Cardiac fibroblast (primary cell): ENCODE results near the gene SNRK.

Experiments used
- DNase-seq, 2 donors: peaks; one replicate each; pipeline versions ENCODE4 v3.0.0 to v3.0.0-alpha.2; 2010; ENCODE audit warnings: low read depth in 2 of 2
- H3K4me3 ChIP-seq, 2 donors: replicated peaks in 1 of 2; 1 replicate in 1 of 2; 2 replicates in 1 of 2; pipeline ENCODE4 v1.5.1; 2011; ENCODE audit warnings: low read depth in 2 of 2, low read length in 2 of 2, mild to moderate bottlenecking in 2 of 2, moderate library complexity in 1 of 2
- TF ChIP-seq, protein P1 (sequence below): IDR thresholded peaks from one replicate; pipeline ENCODE4 v1.5.1; 2011; ENCODE audit warnings: low read depth, mild to moderate bottlenecking, low read length, inconsistent platforms

Gene SNRK

DNA sequence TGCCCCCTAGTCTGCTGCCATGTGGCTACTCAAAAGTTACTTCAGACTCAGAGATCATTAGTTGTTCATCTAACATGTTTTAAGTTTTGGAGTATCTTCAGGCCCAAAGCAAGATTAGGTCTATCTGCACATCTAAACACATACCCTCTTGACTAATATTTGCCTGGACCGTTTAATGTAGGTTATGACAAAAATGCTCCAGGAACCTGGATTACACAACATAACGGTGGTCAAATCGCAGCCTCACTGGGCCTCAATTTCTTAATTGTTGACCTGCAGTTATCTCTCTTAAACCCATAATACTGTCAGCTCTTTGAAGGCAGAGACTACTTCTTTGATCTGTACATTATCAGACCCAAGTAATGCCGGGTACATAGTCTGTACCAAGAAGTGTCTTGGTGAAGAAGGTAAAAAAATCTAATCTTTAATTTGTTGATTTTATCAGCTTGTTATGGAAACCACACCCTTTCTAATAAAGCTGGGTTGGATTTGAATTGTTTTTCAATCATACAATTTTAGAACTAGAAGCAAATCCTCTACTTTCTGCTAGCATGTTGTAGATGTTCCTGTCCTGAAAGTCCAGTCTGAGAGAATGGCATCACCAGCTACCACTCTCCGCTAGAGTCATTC is 3.6 kb downstream of the SNRK start:
- no peak for DNase-seq
- no peak overlapping the region for H3K4me3 ChIP-seq
- TF ChIP-seq, protein P1, sequence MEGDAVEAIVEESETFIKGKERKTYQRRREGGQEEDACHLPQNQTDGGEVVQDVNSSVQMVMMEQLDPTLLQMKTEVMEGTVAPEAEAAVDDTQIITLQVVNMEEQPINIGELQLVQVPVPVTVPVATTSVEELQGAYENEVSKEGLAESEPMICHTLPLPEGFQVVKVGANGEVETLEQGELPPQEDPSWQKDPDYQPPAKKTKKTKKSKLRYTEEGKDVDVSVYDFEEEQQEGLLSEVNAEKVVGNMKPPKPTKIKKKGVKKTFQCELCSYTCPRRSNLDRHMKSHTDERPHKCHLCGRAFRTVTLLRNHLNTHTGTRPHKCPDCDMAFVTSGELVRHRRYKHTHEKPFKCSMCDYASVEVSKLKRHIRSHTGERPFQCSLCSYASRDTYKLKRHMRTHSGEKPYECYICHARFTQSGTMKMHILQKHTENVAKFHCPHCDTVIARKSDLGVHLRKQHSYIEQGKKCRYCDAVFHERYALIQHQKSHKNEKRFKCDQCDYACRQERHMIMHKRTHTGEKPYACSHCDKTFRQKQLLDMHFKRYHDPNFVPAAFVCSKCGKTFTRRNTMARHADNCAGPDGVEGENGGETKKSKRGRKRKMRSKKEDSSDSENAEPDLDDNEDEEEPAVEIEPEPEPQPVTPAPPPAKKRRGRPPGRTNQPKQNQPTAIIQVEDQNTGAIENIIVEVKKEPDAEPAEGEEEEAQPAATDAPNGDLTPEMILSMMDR = no peak

DNA sequence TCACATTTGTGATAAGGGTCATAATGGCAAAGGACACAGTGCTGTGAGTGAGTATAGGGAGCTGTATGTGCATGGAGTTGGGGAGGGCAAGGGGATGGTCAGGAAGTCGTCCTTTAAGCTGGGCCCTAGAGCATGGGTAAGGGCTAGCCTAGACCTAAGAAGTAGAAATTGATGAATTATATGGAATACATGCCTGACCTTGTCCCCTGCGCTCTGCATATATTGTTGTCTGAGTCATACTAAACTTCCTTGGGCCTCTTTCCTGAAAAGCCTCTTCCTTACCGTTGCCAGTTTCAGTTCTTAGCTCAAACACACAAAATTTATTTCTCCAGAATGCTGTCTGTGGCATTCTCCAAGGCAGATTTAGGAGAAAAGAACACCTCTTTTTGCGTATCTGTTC is 4.6 kb downstream of the SNRK start:
- peak overlapping the region in 1 of 2 donors; percentile 13 for H3K4me3 ChIP-seq

DNA sequence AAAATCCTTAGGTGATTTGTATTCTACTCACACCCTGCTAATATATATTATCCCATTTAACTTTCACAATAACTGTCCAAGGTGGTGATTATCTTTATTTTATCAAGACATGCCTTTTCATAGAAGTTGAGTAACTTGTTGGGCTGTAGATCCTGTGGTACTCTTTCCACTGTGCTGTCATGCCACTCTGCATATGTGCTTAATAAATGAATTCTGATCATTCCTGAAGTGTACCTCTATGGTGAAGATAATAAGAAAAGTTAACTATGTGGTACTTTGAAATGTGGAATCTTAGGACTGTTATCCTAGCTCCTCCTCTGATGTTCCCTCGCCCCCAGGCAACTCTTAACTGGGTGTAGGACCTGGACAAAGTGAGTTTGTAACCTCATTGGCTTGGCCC is 5.2 kb downstream of the SNRK start:
- no peak for DNase-seq
- no peak overlapping the region for H3K4me3 ChIP-seq
- TF ChIP-seq, protein P1 = no peak

More for the DNA sequence above, 4.6 kb downstream of the SNRK start:
- peak; percentile 28 to 47 for DNase-seq
- TF ChIP-seq, protein P1 = no peak

DNA sequence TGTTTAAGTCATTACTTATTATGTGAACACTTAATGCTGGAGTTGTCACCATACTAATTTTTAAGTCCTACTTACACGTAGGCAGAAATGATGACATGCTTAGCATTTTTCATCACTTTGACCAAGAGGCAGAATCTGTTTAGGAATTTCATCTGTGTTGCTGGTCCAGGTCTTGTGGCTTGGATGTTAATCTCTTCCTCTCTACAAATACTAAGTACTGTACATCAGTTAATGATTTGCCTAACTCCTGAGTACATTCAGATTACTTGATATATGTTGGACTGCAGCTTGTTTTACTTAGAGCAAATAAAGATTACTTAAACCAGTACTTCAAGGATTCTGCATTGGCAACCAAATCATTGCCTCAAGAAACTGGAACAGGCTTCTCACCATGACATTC is 8.6 kb downstream of the SNRK start:
- TF ChIP-seq, protein P1 = no peak
- H3K4me3 ChIP-seq = no peak overlapping the region
- no peak for DNase-seq

DNA sequence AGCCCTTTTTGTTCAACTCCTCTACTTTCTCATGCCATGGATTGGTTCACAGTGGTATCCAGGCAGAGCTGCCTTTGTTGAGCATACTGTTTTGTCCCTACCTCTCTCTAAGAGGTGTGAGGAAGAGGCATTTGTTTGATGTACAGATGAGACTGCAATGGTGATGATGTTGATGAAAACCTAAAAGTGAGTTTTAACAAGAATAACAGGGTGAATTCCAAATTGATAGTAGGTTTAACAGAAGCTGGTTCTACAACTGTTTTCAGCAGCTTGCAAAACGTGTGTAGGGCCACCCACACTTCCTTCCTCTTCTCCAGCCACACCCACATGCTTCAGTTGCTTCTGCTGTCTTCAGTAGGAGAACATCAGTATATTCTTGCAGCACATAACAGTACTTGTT is 10.2 kb downstream of the SNRK start:
- TF ChIP-seq, protein P1 = no peak
- H3K4me3 ChIP-seq = no peak overlapping the region
- peak; percentile 46 to 52 for DNase-seq

DNA sequence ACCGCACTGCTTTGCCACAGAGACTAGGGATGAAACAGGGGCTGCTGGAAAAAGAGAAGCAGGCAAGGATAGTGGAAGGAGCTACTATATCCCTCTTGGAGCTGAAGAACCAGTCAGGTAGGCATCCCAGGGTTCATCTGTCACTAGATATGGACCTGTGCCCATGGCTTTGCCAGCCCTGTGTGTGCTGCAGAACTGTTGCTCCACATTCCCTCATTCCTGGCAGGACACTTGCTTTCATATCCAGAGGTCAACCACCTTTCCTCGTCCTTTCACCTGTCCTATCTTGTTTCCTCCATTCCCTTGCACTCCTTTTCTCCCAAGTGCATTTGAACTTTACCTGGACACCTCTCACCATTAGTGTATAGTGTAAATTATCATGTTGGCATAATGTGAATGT is 12.0 kb downstream of the SNRK start:
- H3K4me3 ChIP-seq = no peak overlapping the region
- no peak for DNase-seq
- TF ChIP-seq, protein P1 = no peak

DNA sequence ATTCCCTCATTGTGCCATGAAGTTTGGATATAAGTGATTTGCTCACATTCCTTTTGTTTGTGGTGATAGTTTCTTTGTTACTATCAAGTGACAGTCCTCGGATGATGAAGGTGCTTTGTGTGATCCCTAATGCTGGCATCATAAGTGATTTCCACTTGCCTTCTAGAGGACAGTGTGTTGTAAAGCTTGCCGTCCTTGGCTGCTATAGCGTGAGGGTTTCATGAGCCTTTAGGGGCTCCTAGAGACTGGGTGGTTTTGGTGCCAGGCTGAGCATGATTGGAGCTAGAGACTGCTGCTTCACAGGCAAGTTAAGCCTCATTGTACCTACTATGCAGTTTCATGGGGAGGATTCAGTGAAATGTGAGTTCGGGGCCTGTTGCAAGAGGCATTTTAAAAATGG is 12.4 kb downstream of the SNRK start:
- TF ChIP-seq, protein P1 = no peak
- H3K4me3 ChIP-seq = no peak overlapping the region
- no peak for DNase-seq
